BJ (cell line): Measurements from ENCODE around the gene DNAH6. TPM values are rescaled to one million over a fixed set of nuclear protein-coding genes. Genes with fewer than 3 reads are reported as not detected.
A peak's percentile ranks its signal among the peaks of the same experiment; 100 is the strongest.

Experiments used
- CTCF ChIA-PET: fragments of 350-600 bp; formaldehyde crosslinking; extraction: SDS; loops from one replicate; lab custom pipeline; 2021; ENCODE audit warnings: antibody characterized with exemption, inconsistent platforms; lab: Yijun Ruan, JAX
- POLR2A ChIA-PET: fragments of 300-600 bp; sonication (Branson Sonifier 250); formaldehyde crosslinking; extraction: SDS; loops from one replicate; lab custom pipeline; 2021; ENCODE audit warnings: antibody characterized with exemption; lab: Charles Lee
- DNase-seq: peaks from one replicate; pipeline ENCODE4 v3.0.0-alpha.2; 2011; ENCODE audit warnings: low read depth
- H3K27me3 ChIP-seq: 2 replicates; pipeline ENCODE4 v1.6.0; 2011; ENCODE audit warnings: low read length; ENCODE audit not compliant: control insufficient read depth, insufficient read depth
- H3K36me3 ChIP-seq: 2 replicates; pipeline ENCODE4 v1.5.1; 2011; ENCODE audit warnings: low read length; ENCODE audit not compliant: control insufficient read depth, insufficient read depth
- H3K4me3 ChIP-seq: 2 replicates; pipeline ENCODE4 v1.5.1; 2011; ENCODE audit warnings: low read depth, mild to moderate bottlenecking, control low read depth, low read length
- polyA plus RNA-seq: library from polyadenylated mRNA; depleted of rRNA; stranded (reverse); fragments of >200 nt; gene quantifications from 2 replicates; pipeline ENCODE4 v1.2.3, GENCODE V29; 2011
- TF ChIP-seq, protein P1 (sequence below): IDR thresholded peaks from 2 replicates; pipeline ENCODE4 v1.5.1; 2011; ENCODE audit warnings: low read depth, mild to moderate bottlenecking, control low read depth, inconsistent platforms, low read length, moderate library complexity; ENCODE audit not compliant: insufficient read depth

DNAH6 gene
- polyA plus RNA-seq, 1 experiment = 0.01 TPM

DNA sequence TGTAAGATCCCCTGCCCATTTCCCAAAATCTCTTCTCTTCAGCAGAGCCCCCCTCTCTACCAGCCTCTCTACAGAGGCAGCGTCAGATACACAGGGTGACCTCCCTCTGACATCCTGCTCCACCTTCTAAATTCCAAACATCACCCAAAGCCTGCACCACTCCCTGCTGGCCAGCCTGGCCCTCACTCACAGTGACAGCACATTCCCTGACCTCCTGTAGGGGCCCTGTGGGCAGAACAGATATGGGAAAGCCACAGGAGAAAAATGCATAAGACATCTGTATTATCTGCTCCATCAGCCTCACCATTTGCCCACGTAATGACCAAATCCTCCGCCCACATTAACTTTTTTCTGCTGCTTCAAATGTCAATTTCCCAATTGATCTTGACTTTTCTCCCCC, 324.0 kb downstream of the DNAH6 start:
- DNase-seq = no peak
- ChIA-PET CTCF (interaction anchor here (1.7 kb wide), 1 partner anchor 10 kb away, joined by 5 read pairs; no protein-coding TSS in a partner anchor), POLR2A (no interaction called here)
- Histone ChIP-seq H3K27me3 (no peaks in the 10 kb centered on the region), H3K4me3 (no peak overlapping the region), H3K36me3 (no peaks in the 10 kb centered on the region)
- TF ChIP-seq, protein P1, sequence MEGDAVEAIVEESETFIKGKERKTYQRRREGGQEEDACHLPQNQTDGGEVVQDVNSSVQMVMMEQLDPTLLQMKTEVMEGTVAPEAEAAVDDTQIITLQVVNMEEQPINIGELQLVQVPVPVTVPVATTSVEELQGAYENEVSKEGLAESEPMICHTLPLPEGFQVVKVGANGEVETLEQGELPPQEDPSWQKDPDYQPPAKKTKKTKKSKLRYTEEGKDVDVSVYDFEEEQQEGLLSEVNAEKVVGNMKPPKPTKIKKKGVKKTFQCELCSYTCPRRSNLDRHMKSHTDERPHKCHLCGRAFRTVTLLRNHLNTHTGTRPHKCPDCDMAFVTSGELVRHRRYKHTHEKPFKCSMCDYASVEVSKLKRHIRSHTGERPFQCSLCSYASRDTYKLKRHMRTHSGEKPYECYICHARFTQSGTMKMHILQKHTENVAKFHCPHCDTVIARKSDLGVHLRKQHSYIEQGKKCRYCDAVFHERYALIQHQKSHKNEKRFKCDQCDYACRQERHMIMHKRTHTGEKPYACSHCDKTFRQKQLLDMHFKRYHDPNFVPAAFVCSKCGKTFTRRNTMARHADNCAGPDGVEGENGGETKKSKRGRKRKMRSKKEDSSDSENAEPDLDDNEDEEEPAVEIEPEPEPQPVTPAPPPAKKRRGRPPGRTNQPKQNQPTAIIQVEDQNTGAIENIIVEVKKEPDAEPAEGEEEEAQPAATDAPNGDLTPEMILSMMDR = 0 out of 2 replicates have a peak, but pooled peaks have one; percentile 7

DNA sequence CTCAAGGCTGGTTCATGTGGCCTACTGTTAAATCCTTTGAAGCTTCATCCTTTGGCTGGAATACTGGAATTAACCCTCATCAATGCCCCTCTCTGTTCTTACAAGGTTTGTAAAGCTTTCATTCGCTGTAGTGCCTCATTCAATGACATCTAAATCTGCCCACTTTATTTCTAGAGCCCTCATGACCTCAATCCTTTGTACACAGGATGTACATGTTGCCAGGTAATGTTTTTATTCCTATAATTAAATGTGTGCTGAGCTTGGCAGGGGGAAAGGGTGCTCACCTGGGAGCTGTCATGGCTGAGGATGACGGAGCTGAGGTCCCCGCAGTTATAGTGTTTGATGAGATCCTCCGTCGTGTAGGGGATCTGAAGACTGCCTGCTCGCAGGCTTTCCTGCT, 325.3 kb downstream of the DNAH6 start:
- POLR2A ChIA-PET = no interaction called here
- CTCF ChIA-PET = interaction anchor here (0.8 to 1.7 kb wide), 2 partner anchors 9 to 24 kb away, joined by 3 to 5 read pairs; no protein-coding TSS in a partner anchor
- H3K4me3 ChIP-seq = no peak overlapping the region
- no peaks in the 10 kb centered on the region; the same call in 1 of the 2 replicates for H3K27me3 ChIP-seq
- TF ChIP-seq, protein P1 = no peak
- DNase-seq = no peak
- no peaks in the 10 kb centered on the region for H3K36me3 ChIP-seq

DNA sequence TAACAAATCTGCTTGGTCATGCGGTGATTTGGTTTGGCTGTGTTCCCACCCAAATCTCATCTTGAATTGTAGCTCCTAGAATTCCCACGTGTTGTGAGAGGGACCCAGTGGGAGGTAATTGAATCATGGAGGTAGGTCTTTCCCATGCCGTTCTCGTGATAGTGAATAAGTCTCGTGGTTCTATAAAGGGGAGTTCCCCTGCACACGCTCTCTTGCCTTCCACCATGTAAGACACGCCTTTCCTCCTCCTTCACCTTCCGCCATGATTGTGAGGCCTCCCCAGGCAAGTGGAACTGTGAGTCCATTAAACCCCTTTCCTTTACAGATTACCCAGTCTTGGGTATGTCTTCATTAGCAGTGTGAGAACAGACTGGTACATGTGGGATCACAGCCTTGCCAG, 327.8 kb downstream of the DNAH6 start:
- no peak overlapping the region for H3K4me3 ChIP-seq
- POLR2A ChIA-PET = no interaction called here
- H3K27me3 ChIP-seq = no peaks in the 10 kb centered on the region; the same call in 1 of the 2 replicates
- no peak for DNase-seq
- TF ChIP-seq, protein P1 = no peak
- no peaks in the 10 kb centered on the region for H3K36me3 ChIP-seq
- CTCF ChIA-PET = no interaction called here

DNA sequence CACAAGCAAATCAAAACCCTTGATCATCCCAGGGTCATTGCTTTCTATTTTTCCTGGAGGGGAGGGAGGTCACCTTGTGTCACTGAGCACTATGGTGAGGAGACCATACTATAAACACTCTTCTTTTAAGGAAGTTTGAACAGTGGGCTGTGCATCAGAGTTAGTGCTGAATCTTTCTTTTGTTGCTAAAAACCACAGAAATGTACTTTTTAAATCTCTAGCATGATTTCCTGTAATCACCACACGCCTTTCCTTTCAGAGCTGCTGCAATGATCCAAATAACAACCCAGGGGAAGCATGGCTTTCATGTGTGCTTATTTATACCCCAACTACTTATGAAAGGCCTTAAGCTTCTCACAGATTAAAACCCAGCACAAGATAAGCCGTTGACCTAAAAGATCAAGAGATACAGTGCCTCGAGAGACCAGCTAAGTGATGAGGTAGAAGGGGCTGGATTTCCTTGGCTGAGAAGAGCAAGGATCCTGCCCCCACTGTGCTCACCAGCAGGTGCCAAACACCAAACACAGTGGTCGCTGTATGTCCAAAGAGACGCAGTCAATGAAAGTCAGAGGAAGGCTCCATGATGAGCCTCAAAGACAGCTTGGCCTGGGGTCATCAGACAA, 329.9 kb downstream of the DNAH6 start:
- H3K36me3 ChIP-seq = no peaks in the 10 kb centered on the region
- H3K27me3 ChIP-seq = no peaks in the 10 kb centered on the region; the same call in 1 of the 2 replicates
- TF ChIP-seq, protein P1 = no peak
- ChIA-PET POLR2A (no interaction called here), CTCF (interaction anchor here (0.7 kb wide), 2 partner anchors 33 to 354 kb away, joined by 3 to 5 read pairs; no protein-coding TSS in a partner anchor)
- DNase-seq = no peak
- H3K4me3 ChIP-seq = no peak overlapping the region

DNA sequence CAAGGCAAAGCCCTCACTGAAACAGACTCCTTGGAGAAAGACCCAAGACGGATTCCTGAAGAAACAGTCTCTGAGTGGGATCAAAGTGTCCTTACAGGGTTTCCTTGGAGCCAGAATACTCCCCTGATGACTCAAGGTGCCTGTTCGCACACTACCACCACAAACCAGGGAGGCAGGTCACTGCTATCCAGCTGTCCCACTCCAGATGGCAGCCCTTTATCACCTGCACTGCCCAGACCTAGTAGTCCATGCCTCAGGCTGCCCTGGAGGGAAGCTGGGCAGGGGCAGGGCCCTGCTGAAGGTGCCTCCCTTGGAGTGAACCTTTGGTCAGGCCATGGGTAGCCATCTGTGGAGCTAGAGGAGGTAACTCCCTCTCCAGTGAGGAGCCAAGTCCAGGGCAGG, 330.4 kb downstream of the DNAH6 start:
- POLR2A ChIA-PET = no interaction called here
- DNase-seq = no peak
- CTCF ChIA-PET = interaction anchor here (0.7 kb wide), 2 partner anchors 33 to 354 kb away, joined by 3 to 5 read pairs; no protein-coding TSS in a partner anchor
- TF ChIP-seq, protein P1 = no peak
- Histone ChIP-seq H3K27me3 (no peaks in the 10 kb centered on the region; the same call in 1 of the 2 replicates), H3K4me3 (no peak overlapping the region), H3K36me3 (no peaks in the 10 kb centered on the region)
